WTC11 (cell line): ENCODE measurements around the gene MEIG1.

ENCODE experiments used
- ATF3 ChIP-seq: sonication (generic); formaldehyde crosslinking; conservative IDR thresholded peaks from 2 replicates; pipeline ENCODE4 v1.8.1; 2022; ENCODE audit warnings: mild to moderate bottlenecking, missing genetic modification reagents
- CREM ChIP-seq: sonication (generic); formaldehyde crosslinking; IDR thresholded peaks from 2 replicates; pipeline ENCODE4 v1.8.1; 2022; ENCODE audit warnings: mild to moderate bottlenecking, missing genetic modification reagents, moderate library complexity
- CTCF ChIP-seq: fragments of 200-600 bp; IDR thresholded peaks from 2 replicates; pipeline ENCODE4 v1.8.0; 2022; ENCODE audit warnings: antibody characterized with exemption
- ESRRA ChIP-seq: sonication (generic); formaldehyde crosslinking; IDR thresholded peaks from 2 replicates; pipeline ENCODE4 v1.8.1; 2022; ENCODE audit warnings: mild to moderate bottlenecking, missing genetic modification reagents, borderline replicate concordance
- FOXP4 ChIP-seq: sonication (generic); formaldehyde crosslinking; IDR thresholded peaks from 2 replicates; pipeline ENCODE4 v1.8.0; 2022; ENCODE audit warnings: mild to moderate bottlenecking, missing genetic modification reagents
- GABPB1 ChIP-seq: sonication (generic); formaldehyde crosslinking; IDR thresholded peaks from 2 replicates; pipeline ENCODE4 v1.8.1; 2023; ENCODE audit warnings: mild to moderate bottlenecking, missing genetic modification reagents
- HMGXB4 ChIP-seq: sonication (generic); formaldehyde crosslinking; IDR thresholded peaks from 2 replicates; pipeline ENCODE4 v1.8.1; 2023; ENCODE audit warnings: mild to moderate bottlenecking, moderate library complexity, missing genetic modification reagents
- MAX ChIP-seq: sonication (generic); formaldehyde crosslinking; IDR thresholded peaks from 2 replicates; pipeline ENCODE4 v1.8.0; 2022; ENCODE audit warnings: mild to moderate bottlenecking, missing genetic modification reagents
- RELA ChIP-seq: sonication (generic); formaldehyde crosslinking; IDR thresholded peaks from 2 replicates; pipeline ENCODE4 v1.8.1; 2022; ENCODE audit warnings: missing genetic modification reagents, mild to moderate bottlenecking, borderline replicate concordance
- USF2 ChIP-seq: sonication (generic); formaldehyde crosslinking; IDR thresholded peaks from 2 replicates; pipeline ENCODE4 v1.8.1; 2023; ENCODE audit warnings: mild to moderate bottlenecking, missing genetic modification reagents, moderate library complexity
- ZBTB21 ChIP-seq: sonication (generic); formaldehyde crosslinking; IDR thresholded peaks from 2 replicates; pipeline ENCODE4 v1.8.1; 2023; ENCODE audit warnings: mild to moderate bottlenecking, missing genetic modification reagents, borderline replicate concordance
- ZNF263 ChIP-seq: sonication (generic); formaldehyde crosslinking; IDR thresholded peaks from 2 replicates; pipeline ENCODE4 v1.8.1; 2022; ENCODE audit warnings: low read depth, mild to moderate bottlenecking, moderate library complexity, missing genetic modification reagents

GRCh38 chr10:14930610-14931009 lies 28.6 kb upstream of the MEIG1 start:
- TF ChIP-seq FOXP4 (CRISPR knock-in tag) (no peak), CTCF (no peak), GABPB1 (no peak), ZNF263 (no peak), MAX (no peak), HMGXB4 (CRISPR knock-in tag) (no peak), CREM (CRISPR knock-in tag) (no peak), ZBTB21 (CRISPR knock-in tag) (no peak), RELA (CRISPR knock-in tag) (no peak), ESRRA (CRISPR knock-in tag) (no peak), USF2 (CRISPR knock-in tag) (no peak), ATF3 (CRISPR knock-in tag) (no peak)
